Keratinocyte (primary cell): Measurements from ENCODE around the gene CD68. TPM values are rescaled to one million over a fixed set of nuclear protein-coding genes. Genes with fewer than 3 reads are reported as not detected.

Experiments used
- DNase-seq: peaks from one replicate; pipeline ENCODE4 v3.0.0-alpha.2; 2011; ENCODE audit warnings: low read depth, missing footprints, low spot score
- FAIRE-seq: peaks from 2 replicates; lab custom pipeline; 2011; peaks lifted over from hg19 to GRCh38; lab: Jason Lieb, UNC
- H2AFZ ChIP-seq: 2 replicates; pipeline ENCODE4 v1.6.0; 2012; ENCODE audit warnings: low read length, control low read depth, inconsistent platforms; ENCODE audit not compliant: control insufficient read depth
- H3K27ac ChIP-seq: 2 replicates; pipeline ENCODE4 v1.5.1; 2011; ENCODE audit warnings: low read length; ENCODE audit not compliant: control insufficient read depth, insufficient read depth
- H3K27me3 ChIP-seq: 3 replicates; pipeline ENCODE4 v1.6.0; 2011; ENCODE audit warnings: low read length; ENCODE audit not compliant: control insufficient read depth, insufficient read depth; ENCODE audit errors: extremely low read depth
- H3K36me3 ChIP-seq, 2 experiments: 2 replicates in 1 of 2; 3 replicates in 1 of 2; pipeline ENCODE4 v1.5.1; 2011; ENCODE audit warnings: low read length in 2 of 2, mild to moderate bottlenecking in 1 of 2; ENCODE audit not compliant: control insufficient read depth in 2 of 2, insufficient read depth in 2 of 2; ENCODE audit errors: extremely low read depth in 1 of 2
- H3K4me1 ChIP-seq: 3 replicates; pipeline ENCODE4 v1.5.1; 2011; ENCODE audit warnings: low read length; ENCODE audit not compliant: control insufficient read depth, insufficient read depth; ENCODE audit errors: extremely low read depth
- H3K4me2 ChIP-seq: 3 replicates; pipeline ENCODE4 v1.6.0; 2011; ENCODE audit warnings: low read depth, low read length; ENCODE audit not compliant: control insufficient read depth, insufficient read depth; ENCODE audit errors: extremely low read depth
- H3K4me3 ChIP-seq, 3 experiments: fragments of 200-600 bp in 1 of 3; sonication (generic) in 1 of 3; 2 replicates in 2 of 3; 3 replicates in 1 of 3; pipeline ENCODE4 v1.5.1; 2011 to 2016; ENCODE audit warnings: low read length in 3 of 3, mild to moderate bottlenecking in 3 of 3, control low read depth in 2 of 3, inconsistent platforms in 1 of 3, low read depth in 1 of 3, mixed read lengths in 1 of 3, mixed run types in 1 of 3, moderate library complexity in 1 of 3; ENCODE audit not compliant: control insufficient read depth in 2 of 3, insufficient read depth in 2 of 3; ENCODE audit errors: extremely low read depth in 1 of 3
- H3K79me2 ChIP-seq: 2 replicates; pipeline ENCODE4 v1.6.0; 2012; ENCODE audit warnings: low read length; ENCODE audit not compliant: control insufficient read depth, insufficient read depth
- H3K9ac ChIP-seq: 3 replicates; pipeline ENCODE4 v1.6.0; 2011; ENCODE audit warnings: low read length; ENCODE audit not compliant: control insufficient read depth, insufficient read depth; ENCODE audit errors: extremely low read depth
- H3K9me1 ChIP-seq: 3 replicates; pipeline ENCODE4 v1.6.0; 2011; ENCODE audit warnings: low read length; ENCODE audit not compliant: control insufficient read depth, insufficient read depth; ENCODE audit errors: extremely low read depth
- H3K9me3 ChIP-seq: 2 replicates; pipeline ENCODE4 v1.5.1; 2012; ENCODE audit warnings: low read depth, low read length; ENCODE audit not compliant: control insufficient read depth
- H4K20me1 ChIP-seq: 3 replicates; pipeline ENCODE4 v1.6.0; 2011; ENCODE audit warnings: low read length; ENCODE audit not compliant: control insufficient read depth, insufficient read depth; ENCODE audit errors: extremely low read depth
- CTCF ChIP-seq, 3 experiments: IDR thresholded peaks in 1 of 3; conservative IDR thresholded peaks in 1 of 3; optimal IDR thresholded peaks in 1 of 3; 2 replicates in 2 of 3; 3 replicates in 1 of 3; pipeline versions ENCODE3 to v1.5.1; 2011; ENCODE audit warnings: low read length in 3 of 3, mild to moderate bottlenecking in 3 of 3, moderate library complexity in 2 of 3, control low read depth in 1 of 3, inconsistent platforms in 1 of 3; ENCODE audit not compliant: insufficient read depth in 2 of 3; ENCODE audit errors: extremely low read depth in 1 of 3
- EZH2 ChIP-seq: IDR thresholded peaks from one replicate; pipeline ENCODE4 v1.6.1; 2012; ENCODE audit warnings: inconsistent platforms, mild to moderate bottlenecking, low read length, moderate library complexity
- dilution Hi-C: fragments of 300-500 bp; cut with MboI; formaldehyde crosslinking; loops from one replicate; pipeline ENCODE4 v1.7.0; 2020; ENCODE audit warnings: low sequenced_read_pairs; ENCODE audit not compliant: extremely low pct_ligation_motif_present
- polyA plus RNA-seq, 5 experiments: library from polyadenylated mRNA; depleted of rRNA in 3 of 5; stranded (reverse) in 3 of 5; stranded (forward) in 1 of 5; unstranded in 1 of 5; fragments of >200 nt; gene quantifications; 1 replicate in 1 of 5; 2 replicates in 3 of 5; 3 replicates in 1 of 5; pipeline versions ENCODE4 v1.2.1 to v1.2.3, GENCODE V29; 2011 to 2012; ENCODE audit warnings: missing spikeins in 2 of 5, low read depth in 1 of 5, low replicate concordance in 1 of 5

The CD68 gene
- polyA plus RNA-seq, 1 donor (not counting 4 experiments of a cell fraction or from before 2014, with no cell fraction given), result 14.0 TPM

GRCh38 chr17:7538050-7538449, 41.4 kb upstream of the CD68 start:
- Histone ChIP-seq H2AFZ (no peak overlapping the region), H4K20me1 (no peaks in the 10 kb centered on the region), H3K9me1 (no peaks in the 10 kb centered on the region), H3K79me2 (no peaks in the 10 kb centered on the region), H3K4me3 (no peak overlapping the region), H3K9ac (no peak overlapping the region), H3K27ac (no peak overlapping the region), H3K4me2 (no peak overlapping the region), H3K4me1 (no peaks in the 10 kb centered on the region), H3K36me3 (no peaks in the 10 kb centered on the region), H3K9me3 (peaks cover 13% of the 10 kb centered on the region), H3K27me3 (no peaks in the 10 kb centered on the region)
- FAIRE-seq (no peak), DNase-seq (no peak)
- TF ChIP-seq EZH2, result no peak
- no peak for TF ChIP-seq CTCF (optimal IDR thresholded peaks at IDR 0.05 in 1 of 3, IDR thresholded peaks at IDR 0.05 in 1 of 3, conservative IDR thresholded peaks at IDR 0.05 in 1 of 3; ENCODE audit: extremely low read depth in 1 of 3, insufficient read depth in 2 of 3, low read length in 3 of 3)
- dilution Hi-C loops, result no loop called here

- H3K79me2 ChIP-seq, result no peaks in the 10 kb centered on the region
- no peaks in the 10 kb centered on the region for H3K4me1 ChIP-seq
- no peaks in the 10 kb centered on the region for H3K9me1 ChIP-seq
- TF ChIP-seq CTCF (optimal IDR thresholded peaks at IDR 0.05 in 1 of 3, IDR thresholded peaks at IDR 0.05 in 1 of 3, conservative IDR thresholded peaks at IDR 0.05 in 1 of 3; ENCODE audit: extremely low read depth in 1 of 3, insufficient read depth in 2 of 3, low read length in 3 of 3) (no peak), EZH2 (no peak)
- dilution Hi-C loops, result no loop called here
- H3K27me3 ChIP-seq, result no peaks in the 10 kb centered on the region
- no peak overlapping the region for H2AFZ ChIP-seq
- H4K20me1 ChIP-seq, result no peaks in the 10 kb centered on the region
- no peaks in the 10 kb centered on the region for H3K36me3 ChIP-seq
- no peak overlapping the region for H3K9ac ChIP-seq
- no peak overlapping the region for H3K4me3 ChIP-seq
- no peak overlapping the region for H3K4me2 ChIP-seq
- peaks cover 13% of the 10 kb centered on the region for H3K9me3 ChIP-seq
- FAIRE-seq (no peak), DNase-seq (no peak)
- no peak overlapping the region for H3K27ac ChIP-seq
These were observed 40.4 kb upstream of the CD68 start for GRCh38 chr17:7538891-7539545.
